ENCODE measurements around the gene RMND1.

DNA sequence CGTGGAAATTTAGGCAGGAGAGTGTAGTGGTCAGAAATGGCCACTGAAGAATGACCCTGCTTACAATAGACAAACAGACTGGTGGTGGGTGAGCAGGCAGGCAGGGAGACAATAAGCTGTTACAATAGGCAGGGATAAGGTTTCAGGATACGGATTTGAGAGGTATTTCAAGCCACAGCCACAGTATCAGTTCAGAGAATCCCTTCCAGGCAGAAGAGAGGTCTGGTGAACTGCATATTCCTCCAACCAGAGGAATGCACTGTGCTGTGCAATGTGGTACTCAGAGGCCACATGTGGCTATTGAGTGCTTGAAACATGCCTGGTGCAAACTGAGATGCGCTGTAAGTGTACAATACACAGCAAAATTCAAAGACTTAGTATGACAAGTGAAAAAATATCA is 20.6 kb downstream of the RMND1 start:
- no peak for TF ChIP-seq GABPB1 (CRISPR knock-in tag; IDR thresholded peaks at IDR 0.05)
- no peak for TF ChIP-seq CTCF (IDR thresholded peaks at IDR 0.05)
- no peak for TF ChIP-seq JUN (CRISPR knock-in tag; IDR thresholded peaks at IDR 0.05)
- TF ChIP-seq ZNF423 (CRISPR knock-in tag; IDR thresholded peaks at IDR 0.05), result no peak
- TF ChIP-seq NR1H2 (CRISPR knock-in tag; IDR thresholded peaks at IDR 0.05), result no peak
- no peak for TF ChIP-seq CREB1 (CRISPR knock-in tag; IDR thresholded peaks at IDR 0.05)
- no peak for TF ChIP-seq NFYB (CRISPR knock-in tag; conservative IDR thresholded peaks at IDR 0.05; ENCODE audit: low read depth)
- no peak for TF ChIP-seq TEAD4 (CRISPR knock-in tag; IDR thresholded peaks at IDR 0.05)
- TF ChIP-seq ZNF138 (CRISPR knock-in tag; conservative IDR thresholded peaks at IDR 0.05), result no peak

Data from WTC11 (cell line).